Activated T-helper 1 cell treated with anti-CD3 and anti-CD28 coated beads, Interleukin-2, amount 50 U/mL, for 16 hours (primary cell): ENCODE results near the gene NTF3.

Source experiments
- DNase-seq, 2 donors: peaks; one replicate each; pipeline ENCODE4 v3.0.0-alpha.2; 2020; ENCODE audit warnings: low read depth in 1 of 2, low spot score in 1 of 2

Gene NTF3

GRCh38 chr12:5432011-5432400 is at the start of gene NTF3:
NTF3 (plus strand) TSS chr12:5432108; CDS start chr12:5432325, 217 bp downstream.
- no peak for DNase-seq

- DNase-seq, result no peak
These were observed 47.9 kb upstream of the NTF3 start for GRCh38 chr12:5384015-5384414.

- DNase-seq, result no peak
These were observed 43.0 kb upstream of the NTF3 start for GRCh38 chr12:5388581-5389535.

- DNase-seq, result no peak
These were observed 41.6 kb upstream of the NTF3 start for GRCh38 chr12:5390174-5390799.

GRCh38 chr12:5391653-5392052 is 40.3 kb upstream of the NTF3 start:
- no peak for DNase-seq

GRCh38 chr12:5392961-5393360 is 38.9 kb upstream of the NTF3 start:
- DNase-seq, result no peak

GRCh38 chr12:5395443-5396271 is 36.3 kb upstream of the NTF3 start:
- DNase-seq, result no peak

GRCh38 chr12:5396541-5396940 is 35.4 kb upstream of the NTF3 start:
- no peak for DNase-seq

- no peak for DNase-seq
These were observed 32.6 kb upstream of the NTF3 start for GRCh38 chr12:5399266-5399665.

GRCh38 chr12:5402009-5402935 is 29.6 kb upstream of the NTF3 start:
- no peak for DNase-seq

GRCh38 chr12:5403411-5403810 is 28.5 kb upstream of the NTF3 start:
- no peak for DNase-seq

- DNase-seq, result no peak
These were observed 24.7 kb upstream of the NTF3 start for GRCh38 chr12:5407034-5407856.

- DNase-seq, result no peak
These were observed 22.3 kb upstream of the NTF3 start for GRCh38 chr12:5409619-5410018.

GRCh38 chr12:5416571-5416970 is 15.3 kb upstream of the NTF3 start:
- no peak for DNase-seq

- no peak for DNase-seq
These were observed 14.4 kb upstream of the NTF3 start for GRCh38 chr12:5417500-5417899.

GRCh38 chr12:5428332-5429221 is 3.3 kb upstream of the NTF3 start:
- no peak for DNase-seq

- DNase-seq, result no peak
These were observed 2.0 kb upstream of the NTF3 start for GRCh38 chr12:5429741-5430557.
